Measurements from ENCODE around the gene GOLM1.
"Not testable (repeated sequence)": the region's sequence is repeated elsewhere in the genome, so short reads cannot be mapped to it uniquely, and the experiment has no call there.

The GOLM1 gene

DNA sequence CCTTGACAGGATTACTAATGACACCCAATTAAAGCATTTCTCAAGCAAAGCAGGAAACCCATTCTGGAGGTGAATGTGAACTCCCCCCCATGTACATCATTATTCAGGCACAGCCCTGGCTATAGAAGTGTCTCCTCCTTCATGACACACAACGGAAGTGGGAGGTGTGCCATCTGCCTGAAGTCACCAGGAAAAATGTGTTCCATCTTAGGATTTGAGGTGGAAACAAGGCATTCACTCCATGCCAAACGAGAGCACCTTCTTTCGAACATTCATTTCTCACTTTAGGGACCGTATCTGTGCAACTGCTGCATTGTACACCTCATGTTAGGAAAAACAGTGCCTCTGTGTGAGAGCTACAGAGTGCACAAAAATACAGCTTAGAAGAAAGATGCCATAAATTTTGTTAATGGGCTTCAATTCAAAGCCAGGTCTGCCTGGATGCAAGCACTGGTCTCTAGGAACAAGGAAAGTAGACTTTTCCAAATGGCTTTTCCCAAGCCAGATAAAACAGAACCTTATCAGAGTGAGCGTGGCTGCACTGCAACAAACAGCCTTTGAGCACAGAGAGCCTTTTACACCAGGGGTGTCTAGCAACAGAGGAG, 19.4 kb downstream of the GOLM1 start:
- DNase-seq: no peak

DNA sequence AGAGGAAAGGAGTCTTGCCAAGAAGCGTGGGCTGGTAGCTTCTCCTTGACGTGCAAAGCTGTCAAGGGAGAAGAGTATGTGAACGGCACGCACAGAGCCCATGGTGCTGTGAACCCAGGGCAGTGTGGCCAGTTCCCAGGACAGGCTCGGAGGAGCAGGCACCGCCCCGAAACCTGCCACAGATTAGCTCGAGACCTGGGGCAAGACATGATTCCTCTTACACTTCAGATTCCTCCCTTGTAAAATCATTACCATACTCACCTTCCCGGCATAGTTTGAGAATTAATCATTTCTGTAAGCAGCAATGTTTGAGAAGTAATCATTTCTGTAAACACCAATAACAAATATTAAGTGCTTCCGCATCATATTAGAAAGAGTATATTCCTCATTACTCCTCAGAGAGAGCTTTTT, 19.9 kb downstream of the GOLM1 start:
- no peak for DNase-seq

DNA sequence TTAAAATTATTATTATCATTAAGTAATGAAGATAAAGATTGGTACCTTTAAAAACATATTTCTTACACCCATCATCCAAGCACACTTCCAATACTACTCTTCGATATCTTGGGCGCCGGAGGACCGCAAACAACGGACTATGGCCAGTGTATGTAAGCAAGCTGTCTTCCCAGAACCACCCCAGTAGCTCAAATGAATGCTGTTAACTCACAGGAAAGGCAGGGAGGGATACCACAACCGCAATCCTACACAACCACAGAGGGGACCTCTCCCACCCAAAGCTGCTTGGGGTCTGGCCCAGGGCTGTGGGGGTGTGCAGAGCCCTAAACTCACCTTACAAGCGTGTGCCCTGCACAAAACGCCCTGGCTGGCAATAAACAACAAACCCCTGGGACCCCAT, 20.6 kb downstream of the GOLM1 start:
- DNase-seq: no peak

GRCh38 chr9:86077276-86077675, 22.1 kb downstream of the GOLM1 start:
- DNase-seq: no peak

DNA sequence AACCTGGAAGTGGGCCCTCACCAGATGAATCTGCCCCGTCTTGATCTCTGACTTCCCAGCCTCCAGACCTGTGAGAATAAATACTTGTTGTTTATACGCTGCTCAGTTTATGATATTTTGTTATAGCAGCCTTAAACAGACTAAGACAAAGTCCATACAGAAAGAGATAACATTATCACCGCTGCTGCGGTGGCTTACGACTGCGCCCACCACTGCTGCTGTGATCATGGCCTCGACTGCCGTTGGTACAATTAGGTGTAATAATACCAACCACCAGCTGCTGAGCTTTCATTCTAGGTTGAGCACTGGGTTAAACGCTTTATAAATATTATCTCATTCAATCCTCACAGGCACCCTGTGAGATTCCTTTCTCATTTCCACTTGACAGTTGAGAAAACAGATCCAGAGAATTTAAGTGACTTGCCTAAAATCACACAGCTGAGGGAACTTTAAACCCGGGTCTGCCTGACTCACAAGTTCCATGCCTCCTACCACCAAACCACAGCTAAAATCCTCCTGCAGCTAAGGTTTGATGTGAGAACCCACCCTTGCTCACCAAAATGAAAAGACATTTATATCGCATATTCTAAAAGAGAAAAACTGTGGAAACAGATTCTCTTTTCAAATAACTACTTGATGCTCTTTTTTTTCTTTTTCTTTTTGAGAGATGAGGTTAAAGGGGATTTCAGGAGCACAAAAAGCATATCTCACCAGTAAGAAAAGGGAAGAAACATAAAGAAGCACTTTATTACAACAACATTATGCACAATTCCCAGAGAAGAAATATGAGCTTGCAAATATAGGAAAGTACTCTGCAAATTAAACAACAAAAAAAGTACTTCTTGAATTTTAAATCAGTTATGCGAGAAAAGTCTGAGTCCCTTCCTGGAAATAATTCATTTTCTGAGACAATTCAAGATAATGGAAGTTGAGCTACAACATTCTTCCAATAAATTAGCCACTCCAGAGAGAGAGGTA, 23.9 kb downstream of the GOLM1 start:
- peak; percentile 19 for DNase-seq

- DNase-seq: no peak
Observed at GRCh38 chr9:86073839-86074238, 25.5 kb downstream of the GOLM1 start.

- no peak for DNase-seq
Observed at GRCh38 chr9:86072394-86072877, 26.9 kb downstream of the GOLM1 start.

DNA sequence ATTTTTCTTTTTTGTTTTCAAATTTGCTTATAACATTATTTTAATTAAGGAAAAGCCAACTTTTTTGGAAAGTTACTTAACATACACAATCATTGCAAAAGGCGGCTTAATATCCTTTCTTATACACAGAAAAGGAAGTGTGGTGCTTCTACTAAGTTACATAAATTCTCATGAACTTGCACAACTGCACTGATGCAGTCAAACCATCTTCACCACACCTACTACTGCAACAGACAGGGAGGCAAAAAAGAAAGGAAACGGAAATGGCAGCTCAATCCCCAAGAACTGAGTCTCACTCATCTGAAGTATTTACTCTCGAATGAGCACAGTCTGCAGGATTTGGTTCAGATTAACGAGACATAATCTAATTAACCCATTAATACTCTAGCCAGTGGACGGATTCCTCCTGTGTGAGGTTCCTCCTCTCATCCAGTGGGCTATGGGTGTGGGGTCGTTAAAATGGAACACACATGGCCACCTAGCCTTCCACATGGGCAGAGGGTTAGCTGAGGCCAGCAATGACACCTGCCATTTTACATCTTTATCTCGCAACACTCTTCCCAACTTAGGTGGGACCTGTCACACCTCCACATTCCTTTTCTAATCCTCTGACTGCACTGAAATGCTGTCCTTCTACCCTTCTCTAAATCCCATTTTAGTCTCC, 30.0 kb downstream of the GOLM1 start:
- peak; percentile 3 for DNase-seq

DNA sequence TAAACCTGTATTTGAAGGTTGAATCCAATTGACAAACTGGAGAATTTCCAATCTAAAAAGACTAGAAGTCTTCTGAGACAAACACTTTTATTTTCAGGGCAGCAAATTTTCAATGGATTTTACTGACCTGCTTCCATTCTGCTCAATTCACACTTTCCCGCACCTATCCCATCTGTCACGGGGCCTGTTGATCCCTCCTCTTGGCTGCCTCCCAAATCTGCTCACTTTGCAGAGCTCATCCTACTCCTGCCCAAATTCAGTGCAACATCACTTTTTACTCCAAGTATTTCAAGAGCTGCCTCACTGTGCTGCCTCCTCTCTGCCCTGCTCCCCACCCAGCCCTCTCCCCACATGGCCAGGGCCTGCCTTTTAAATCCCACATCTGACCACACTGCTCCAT, 35.1 kb downstream of the GOLM1 start:
- DNase-seq: no peak

DNA sequence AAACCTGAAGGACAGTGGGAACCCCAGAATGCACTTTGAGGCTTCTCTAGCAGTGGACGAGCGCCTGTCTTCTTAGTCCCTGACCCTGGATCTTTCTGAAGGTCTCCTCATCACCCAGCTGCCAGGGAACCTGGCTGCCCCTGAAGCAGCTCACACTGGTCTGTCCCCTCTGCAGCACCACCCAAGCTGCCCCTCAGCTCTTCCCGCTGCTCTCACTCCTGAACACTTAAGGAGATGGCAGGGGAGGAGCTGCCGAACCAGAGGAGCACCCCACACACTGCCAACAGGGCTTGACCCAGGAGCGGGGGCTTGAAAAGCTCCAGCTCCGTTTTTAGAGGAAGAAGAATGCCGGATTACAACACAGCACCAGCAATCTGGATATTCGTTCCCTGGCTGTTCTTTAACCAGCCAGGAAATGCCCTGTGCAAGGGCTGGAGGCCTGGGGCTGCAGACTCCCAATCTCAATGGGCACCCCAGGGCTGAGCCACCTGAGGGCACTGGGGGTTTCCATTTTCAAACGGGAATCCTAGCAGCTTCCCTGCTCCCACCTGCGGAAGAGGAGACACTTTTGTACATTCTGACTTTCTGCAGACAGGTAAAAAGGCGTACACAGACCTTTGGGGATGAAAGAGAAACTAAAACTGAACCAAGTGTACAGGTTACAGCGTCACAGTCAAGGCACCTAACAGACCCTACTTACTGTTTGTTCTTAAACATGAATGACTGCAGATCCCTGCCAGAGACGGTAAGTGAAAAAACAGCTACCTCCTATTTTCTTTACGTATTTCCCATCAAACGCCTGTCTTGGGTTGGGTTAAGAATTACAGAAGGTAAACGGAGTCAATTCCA, 36.3 kb downstream of the GOLM1 start:
- DNase-seq: no peak

DNA sequence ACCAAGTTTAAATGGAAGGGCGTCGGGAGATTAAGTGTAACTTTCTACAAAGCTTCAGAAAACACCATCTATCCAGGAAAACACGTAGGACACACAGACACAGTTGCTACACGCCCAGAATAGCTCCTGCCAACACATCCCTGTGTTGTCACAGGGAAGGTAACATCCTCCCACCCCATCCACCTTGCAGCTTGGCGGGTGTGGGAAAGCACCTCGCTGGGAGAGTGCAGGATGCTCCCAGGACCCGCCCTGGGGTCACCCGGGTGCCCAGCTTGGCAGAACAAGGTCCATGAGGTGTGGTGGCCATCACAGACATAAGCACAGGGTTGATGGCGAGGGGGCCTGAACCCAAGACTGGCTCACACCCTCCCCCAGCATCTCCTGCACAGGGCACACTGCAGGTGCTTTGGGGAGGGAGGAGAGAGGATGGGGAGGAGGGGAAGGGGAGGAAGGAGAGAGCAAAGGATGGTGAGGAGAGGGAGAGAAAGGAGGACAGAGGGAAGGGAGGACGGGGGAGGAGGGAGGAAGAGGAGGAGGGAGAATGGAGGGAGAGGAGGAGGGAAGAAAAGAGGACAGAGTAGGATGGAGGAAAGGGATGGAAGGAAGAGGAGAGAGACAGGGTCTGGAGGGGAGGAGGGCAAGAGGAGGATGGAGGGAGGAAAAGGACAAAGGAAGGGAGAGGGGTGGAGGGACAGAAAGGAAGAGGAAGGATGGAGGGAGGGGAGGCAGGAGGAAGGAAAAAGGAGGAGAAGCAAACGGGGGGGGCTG, 37.2 kb downstream of the GOLM1 start:
- DNase-seq: no peak

DNA sequence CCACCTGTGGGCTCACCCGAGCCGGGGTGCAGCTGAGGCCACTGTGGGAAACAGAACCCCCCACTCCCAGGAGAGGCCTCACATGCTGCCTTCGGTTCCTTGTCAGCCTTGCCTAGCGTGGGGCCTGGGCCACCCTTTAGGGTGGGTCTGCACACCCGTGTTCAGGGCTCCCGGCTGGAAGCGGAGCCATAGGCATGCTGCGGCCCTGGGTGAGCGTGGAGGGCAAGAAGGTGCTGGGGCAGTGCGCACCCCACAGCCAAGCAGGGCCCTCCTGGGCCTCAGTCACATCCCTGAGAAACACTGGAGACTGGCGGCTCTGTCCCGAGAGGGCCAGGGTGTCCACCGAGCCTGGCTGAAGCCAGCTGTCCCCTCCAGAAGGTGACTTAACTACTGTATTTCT, 41.9 kb downstream of the GOLM1 start:
- DNase-seq: no peak

DNA sequence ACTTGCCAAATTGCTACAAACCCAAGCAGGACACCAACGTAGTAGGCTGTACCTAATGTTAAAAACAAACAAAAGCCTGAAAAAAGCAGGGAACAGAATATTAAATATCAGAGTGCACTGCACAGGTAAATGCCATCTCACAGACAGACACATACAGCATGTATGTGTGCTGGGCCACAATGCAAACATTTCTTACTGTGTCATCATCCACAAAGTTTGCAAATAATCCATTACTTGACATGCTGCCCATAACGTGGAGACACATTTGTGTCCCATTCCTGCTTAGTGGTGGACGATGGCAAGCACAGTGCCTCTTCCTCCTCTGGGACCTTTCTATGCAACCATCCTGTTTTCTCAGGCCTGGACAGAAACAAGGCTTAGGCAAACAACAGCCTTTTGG, 44.7 kb downstream of the GOLM1 start:
- no peak for DNase-seq

GRCh38 chr9:86052556-86053468, 46.5 kb downstream of the GOLM1 start:
- DNase-seq: no peak

- DNase-seq: not testable (repeated sequence)
Observed at GRCh38 chr9:86048018-86048742, 51.2 kb downstream of the GOLM1 start.

DNA sequence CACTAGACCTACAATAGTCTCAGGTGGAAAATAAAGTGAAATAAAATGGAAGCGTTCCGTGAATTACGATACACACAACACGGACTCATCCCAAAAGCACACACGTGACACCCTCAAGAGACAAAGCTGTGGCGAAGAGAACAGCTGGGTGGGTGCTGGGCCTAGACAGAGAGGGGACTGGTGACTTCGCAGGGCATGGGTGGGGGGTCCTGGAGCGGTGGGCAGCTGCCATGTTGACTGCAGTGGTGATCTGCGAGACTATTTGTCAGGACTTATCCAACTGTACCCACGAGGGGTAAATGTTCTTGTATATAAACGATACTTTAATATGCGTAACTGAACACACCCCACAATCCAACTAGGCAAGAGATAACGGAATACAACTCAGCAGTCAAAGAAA, 52.0 kb downstream of the GOLM1 start:
- no peak for DNase-seq

DNA sequence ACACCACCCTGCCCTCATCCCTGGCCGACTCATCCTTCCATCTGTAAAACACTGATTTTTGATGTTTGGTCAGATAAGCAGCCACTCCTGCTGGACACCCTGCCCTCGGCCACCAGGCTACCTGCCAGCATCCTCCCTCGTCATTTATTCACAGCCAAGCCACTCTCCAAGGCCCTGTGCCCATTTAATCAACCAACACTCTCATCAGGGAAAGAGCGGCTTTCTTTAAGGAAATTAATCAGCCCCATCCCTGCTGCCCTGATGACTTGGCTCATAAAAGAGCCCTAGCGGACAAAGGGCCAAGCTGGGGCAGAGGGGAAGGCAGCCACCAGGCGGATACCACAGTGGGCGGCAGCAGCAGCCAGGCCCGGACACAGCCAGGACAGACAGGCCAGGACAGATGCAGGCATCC, 52.4 kb downstream of the GOLM1 start:
- no peak for DNase-seq

- no peak for DNase-seq
Observed at GRCh38 chr9:86046071-86046636, 53.2 kb downstream of the GOLM1 start.

DNA sequence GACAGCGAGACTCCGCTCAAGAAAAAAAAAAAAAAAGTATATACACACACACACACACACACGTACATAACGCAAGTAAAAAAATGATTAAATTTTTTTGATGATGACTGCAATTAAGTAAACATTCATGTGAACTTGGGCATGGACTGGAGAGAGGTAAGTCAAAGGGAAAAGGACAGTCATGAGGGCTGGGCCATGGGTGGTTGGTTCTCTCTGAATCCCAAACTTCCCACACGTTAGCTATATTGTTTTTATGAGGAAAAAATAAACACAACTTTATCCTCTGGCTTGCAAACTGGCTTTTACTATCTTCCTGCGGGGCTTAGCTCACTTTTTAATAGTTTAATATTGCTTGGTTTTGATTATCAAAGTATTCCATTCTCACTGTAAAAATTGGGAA, 53.7 kb downstream of the GOLM1 start:
- DNase-seq: no peak

DNA sequence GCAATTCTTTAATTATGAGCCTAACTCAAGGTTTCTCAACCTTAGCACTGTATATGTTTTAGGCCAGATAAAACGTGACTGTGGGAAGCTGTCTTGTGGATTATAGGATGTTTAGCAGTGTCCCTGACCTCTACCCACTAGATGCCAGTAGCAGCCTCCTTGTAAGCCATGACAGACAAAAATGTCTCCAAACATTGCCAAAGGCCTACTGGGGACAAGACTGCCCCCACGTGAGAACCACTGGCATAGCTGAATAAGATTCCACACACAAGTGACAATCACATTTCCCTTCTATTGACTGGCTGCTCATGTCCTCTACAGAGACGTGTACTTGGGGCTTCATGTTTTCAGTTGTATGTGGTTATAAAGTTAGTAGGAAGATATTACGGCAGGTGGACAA, 55.4 kb downstream of the GOLM1 start:
- DNase-seq: no peak
